ENCODE data around the gene TBPL1.
"Not testable (repeated sequence)": the region's sequence is repeated elsewhere in the genome, so short reads cannot be mapped to it uniquely, and the experiment has no call there.

TBPL1 gene

GRCh38 chr6:133954657-133955576, 1.9 kb downstream of the TBPL1 start:
- no peak for DNase-seq

- DNase-seq = no peak
Measured at GRCh38 chr6:133955582-133956415, 2.8 kb downstream of the TBPL1 start.

DNA sequence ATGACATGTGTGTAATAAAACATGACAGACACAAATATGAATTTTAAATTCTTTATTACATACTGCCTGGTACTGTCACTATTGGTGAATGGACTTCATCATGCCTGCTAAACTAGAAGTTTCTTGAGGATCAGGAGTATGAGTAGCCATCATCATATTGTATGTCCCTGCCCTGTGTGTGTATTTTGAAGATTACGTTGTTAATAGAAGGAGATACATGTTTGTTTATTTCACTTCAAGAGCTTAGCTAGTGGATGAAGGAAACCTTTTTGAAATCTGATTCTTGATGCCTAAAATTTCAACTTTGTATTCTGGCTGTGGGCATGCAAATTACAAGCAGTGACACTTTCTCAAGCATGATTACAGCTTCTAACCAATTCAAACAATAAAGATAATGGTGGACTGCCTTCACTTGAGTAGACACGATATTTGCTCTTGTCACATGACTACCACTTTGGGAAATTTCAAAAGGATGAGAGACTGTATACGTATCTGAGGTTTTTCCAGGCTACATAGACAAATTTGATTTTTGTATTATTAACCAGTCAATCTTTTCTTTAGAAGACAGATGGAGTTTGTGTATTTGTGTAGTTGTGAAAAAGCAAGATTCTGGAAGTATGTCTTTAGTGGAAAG, 3.5 kb downstream of the TBPL1 start:
- no peak for DNase-seq

DNA sequence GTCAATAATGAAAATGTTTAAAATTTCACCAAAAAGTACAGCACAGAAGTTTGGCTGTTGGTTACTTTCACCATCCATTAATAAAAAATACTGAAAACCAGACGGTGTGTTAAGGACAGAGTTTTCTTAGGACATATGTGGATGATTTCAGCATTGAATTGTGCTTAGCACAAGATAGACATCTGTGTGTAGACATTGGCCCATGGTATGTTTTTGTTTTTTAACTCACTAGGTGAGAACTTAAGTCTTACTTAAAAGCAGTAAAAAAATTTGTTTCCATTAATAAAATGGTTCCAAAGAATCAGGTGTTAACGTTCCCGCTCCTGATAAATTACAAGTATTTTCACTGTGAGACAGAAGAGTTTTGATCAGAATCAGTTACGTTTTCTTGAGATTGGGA, 4.2 kb downstream of the TBPL1 start:
- DNase-seq = no peak

DNA sequence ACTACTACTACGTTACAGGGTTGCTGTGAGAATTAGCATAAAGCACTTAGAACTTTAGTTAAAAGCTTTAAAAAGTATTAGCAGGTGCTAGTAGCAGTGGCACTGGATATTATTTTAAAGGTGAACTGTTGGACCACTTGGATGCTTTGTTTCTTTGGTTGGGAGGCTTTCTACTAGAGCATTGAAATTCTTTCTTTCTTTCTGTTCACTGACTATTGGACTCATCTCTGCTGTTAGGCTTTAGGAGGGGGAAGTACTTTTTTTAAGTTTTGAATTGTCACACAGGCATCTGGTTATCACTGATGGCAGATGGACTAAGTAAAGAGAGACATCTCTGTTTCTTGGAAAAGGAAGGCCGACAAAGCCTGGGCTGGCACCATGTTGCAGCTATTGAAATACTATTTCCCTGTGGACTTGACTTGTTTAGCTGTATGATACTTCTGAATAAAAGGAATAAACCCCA, 4.8 kb downstream of the TBPL1 start:
- DNase-seq = no peak

DNA sequence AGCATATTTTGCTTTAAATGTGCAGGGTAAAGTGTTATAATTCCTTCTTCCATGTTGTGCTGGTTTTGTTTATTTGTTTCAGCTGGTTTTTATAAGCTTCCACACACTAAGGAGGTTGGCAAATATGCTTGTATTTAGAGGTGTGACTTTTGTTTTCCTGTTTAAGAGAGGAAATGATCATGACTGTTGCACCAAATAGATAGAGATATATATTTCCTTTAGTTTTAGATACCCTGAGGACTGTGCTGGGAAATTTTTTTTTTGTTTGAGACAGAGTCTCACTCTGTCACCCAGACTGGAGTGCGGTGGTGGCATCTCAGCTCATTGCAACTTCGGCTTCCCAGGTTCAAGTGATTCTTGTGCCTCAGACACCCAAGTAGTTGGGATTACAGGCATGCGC, 5.8 kb downstream of the TBPL1 start:
- no peak for DNase-seq

GRCh38 chr6:133959667-133960368, 6.8 kb downstream of the TBPL1 start:
- no peak for DNase-seq

DNA sequence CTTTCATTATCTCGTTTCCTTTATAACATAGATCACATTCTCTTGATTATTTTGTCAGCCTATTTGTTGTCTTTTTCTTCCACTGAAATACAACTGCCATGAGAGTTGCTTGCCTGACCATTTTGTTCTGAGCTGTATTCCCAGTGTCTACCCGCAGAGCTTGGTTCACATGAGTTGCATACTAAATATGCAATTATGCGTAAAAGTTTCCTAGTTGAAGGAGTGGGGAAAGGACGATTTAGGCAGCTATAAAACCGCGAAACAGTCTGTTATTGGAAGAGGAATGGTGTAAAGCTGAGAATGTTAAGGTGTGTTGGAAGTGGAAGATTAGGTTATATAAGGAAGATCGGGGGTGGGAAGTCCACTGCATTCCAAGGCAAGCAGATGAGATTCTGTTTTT, 8.8 kb downstream of the TBPL1 start:
- no peak for DNase-seq

- no peak for DNase-seq
Measured at GRCh38 chr6:133964052-133964451, 11.0 kb downstream of the TBPL1 start.

DNA sequence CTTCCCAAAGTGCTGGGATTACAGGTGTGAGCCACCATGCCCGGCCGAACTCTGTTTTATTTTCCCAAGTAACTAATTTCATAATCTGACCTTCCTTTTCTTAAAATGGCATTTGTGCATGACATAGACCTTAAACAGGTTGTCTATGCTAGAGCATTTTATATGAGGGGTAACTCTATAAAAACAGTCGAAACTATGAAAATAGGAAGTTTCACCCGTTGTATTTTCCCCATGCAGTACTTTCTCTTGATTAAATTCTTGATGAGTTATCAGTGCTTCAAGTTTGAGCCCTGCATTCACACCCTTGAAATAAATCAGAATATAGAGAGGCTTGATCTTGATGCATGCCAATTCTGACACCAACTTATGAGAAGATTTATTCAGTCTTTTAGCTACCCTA, 11.7 kb downstream of the TBPL1 start:
- no peak for DNase-seq

GRCh38 chr6:133965817-133966360, 12.9 kb downstream of the TBPL1 start:
- DNase-seq = no peak

DNA sequence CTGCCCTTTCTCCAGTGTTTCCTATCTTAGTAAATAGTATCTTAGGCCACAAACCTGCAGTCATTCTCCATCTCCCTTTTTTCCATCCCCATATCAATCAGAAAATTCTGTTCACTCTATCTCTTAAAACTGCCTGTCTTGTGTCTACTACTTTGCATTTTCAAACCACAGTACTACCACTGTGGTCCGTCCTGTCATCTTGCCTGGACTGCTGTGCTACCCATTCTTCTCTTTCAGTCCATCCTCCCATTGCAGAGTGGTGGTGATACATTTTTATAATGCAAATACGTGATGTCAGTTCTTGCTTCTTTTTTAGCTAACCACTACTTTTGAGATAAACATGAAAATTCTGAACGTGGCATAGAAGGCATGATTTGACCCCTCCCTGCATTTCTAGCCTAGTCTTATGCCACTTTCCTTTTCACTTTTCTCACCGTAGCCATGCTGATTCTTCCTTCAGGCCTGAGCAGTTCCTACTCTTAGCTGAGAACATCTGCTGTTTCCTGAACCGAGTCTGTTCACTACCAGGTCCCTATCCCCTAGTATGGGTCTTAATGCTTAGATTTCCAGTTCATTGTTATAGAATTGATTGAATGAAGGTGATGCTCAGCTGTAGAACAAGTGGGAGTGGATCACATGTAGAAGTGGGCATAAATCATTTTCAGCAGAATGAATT, 13.8 kb downstream of the TBPL1 start:
- DNase-seq = no peak

DNA sequence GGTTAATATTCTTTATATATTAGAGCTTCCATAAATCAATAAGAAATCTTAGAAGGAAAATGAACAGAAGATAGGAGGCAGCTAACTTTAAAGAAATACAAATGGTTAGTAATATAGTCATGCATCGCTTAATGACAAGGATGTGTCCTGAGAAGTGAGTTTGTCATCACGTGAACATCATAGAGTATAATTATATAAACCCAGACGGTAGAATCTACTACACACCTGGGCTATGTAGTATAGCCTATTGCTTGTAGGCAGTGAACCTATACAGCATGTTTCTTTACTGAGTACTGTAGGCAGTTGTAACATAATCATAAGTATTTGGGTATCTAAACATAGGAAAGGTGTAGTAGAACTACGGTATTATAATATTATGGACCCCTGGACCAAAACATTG, 14.3 kb downstream of the TBPL1 start:
- no peak for DNase-seq

DNA sequence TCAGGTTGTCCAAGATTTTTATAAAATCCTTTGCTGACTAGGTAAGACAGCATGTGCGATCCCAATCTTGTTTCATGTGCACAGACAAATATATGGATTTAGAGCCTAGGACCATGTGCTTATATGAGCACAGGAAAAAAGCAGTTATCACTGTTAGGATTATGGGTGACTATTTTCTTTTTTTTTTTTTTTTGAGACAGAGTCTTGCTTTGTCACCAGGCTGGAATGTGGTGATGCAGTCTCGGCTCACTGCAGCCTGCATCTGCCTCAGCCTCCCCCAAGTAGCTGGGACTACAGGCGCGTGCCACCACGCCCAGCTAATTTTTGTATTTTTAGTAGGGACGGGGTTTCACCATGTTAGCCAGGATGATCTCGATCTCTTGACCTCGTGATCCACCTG, 14.8 kb downstream of the TBPL1 start:
- not testable (repeated sequence) for DNase-seq

DNA sequence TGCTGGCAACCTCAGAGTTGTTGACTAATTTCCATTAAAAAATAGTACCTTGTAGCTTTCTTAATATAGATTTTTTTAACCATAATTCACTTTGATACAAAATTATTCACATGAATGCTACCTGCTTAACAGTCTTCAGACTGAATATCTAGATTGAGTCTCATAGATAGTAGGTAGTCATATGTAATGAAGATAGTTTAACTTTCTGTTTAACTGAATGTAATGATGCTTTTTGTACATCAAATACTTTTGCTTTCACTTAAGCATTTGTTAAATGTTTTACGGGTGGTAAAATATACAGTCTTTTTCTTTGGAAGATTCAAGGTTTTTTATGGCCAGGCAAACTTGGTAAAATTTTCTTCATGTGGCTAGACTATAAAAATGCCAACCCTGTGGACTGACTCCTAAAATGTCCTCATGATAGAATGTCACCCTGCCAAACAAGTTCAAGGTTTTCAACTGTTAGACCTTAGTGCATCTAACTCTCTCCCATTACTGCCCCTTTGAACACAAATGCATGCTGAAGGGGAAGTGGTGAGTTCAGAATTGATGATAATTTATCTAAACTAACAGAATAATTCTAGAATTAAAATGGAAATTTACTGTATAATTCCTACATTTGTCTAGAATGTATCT, 16.4 kb downstream of the TBPL1 start:
- no peak for DNase-seq

DNA sequence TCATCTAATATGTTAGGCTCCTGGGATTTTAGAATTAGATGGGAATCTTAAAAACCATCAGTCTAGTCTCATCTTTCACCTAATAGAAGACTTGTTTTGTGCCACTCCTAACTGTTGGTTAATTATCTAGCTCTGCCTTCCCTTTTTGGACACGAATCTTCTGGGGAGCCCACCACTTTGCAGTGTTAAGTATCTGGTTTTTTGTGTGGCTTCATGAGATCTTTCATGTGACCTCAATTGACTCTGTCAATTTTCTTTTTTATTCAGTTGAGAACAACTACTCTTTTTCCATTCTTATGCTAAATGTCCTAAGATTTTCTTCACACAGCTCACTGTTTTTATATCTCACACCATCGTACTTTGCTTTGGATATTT, 16.9 kb downstream of the TBPL1 start:
- no peak for DNase-seq

- DNase-seq = no peak
Measured at GRCh38 chr6:133971861-133972260, 18.8 kb downstream of the TBPL1 start.

GRCh38 chr6:133972388-133972787, 19.4 kb downstream of the TBPL1 start:
- DNase-seq = no peak

- no peak for DNase-seq
Measured at GRCh38 chr6:133973109-133973971, 20.3 kb downstream of the TBPL1 start.

Measured in stimulated activated CD4-positive, alpha-beta T cell treated with anti-CD3 and anti-CD28 coated beads, Interleukin-15, amount 100 ng/mL, for 24 hours (primary cell).